SK-N-SH (cell line): ENCODE results near the gene ACOT12. TPM values are rescaled to one million over a fixed set of nuclear protein-coding genes. Genes with fewer than 3 reads are reported as not detected.
A peak's percentile ranks its signal among the peaks of the same experiment; 100 is the strongest.

Source experiments
- CTCF ChIA-PET: fragments of 300-600, 350-600 bp; formaldehyde crosslinking; extraction: SDS; loops from one replicate; lab custom pipeline; 2021; lab: Yijun Ruan, JAX
- POLR2A ChIA-PET: fragments of 350-600 bp; sonication (Branson Sonifier 250); formaldehyde crosslinking; extraction: SDS; loops from one replicate; lab custom pipeline; 2020; ENCODE audit warnings: antibody characterized with exemption, inconsistent platforms; lab: Yijun Ruan, JAX
- DNase-seq: peaks from one replicate; pipeline ENCODE4 v3.0.0; 2012
- H2AFZ ChIP-seq: fragments of 200-600 bp; sonication (generic); 2 replicates; pipeline ENCODE4 v1.8.1; 2016; ENCODE audit warnings: antibody characterized with exemption, mild to moderate bottlenecking, low read depth
- H3F3A ChIP-seq: fragments of 200-600 bp; sonication (generic); replicated peaks from 2 replicates; pipeline ENCODE3; 2016; ENCODE audit warnings: antibody characterized with exemption, mild to moderate bottlenecking; ENCODE audit not compliant: insufficient read depth
- H3K27ac ChIP-seq, 2 experiments: fragments of 200-500 bp in 1 of 2; fragments of 200-600 bp in 1 of 2; sonication (Bioruptor generic) in 1 of 2; sonication (generic), shearing (Covaris generic) in 1 of 2; 2 replicates each; pipeline versions ENCODE4 v1.5.1 to v1.6.1; 2014 to 2016; ENCODE audit warnings: low read depth in 2 of 2, inconsistent platforms in 1 of 2, low read length in 1 of 2, mild to moderate bottlenecking in 1 of 2, mixed read lengths in 1 of 2
- H3K27me3 ChIP-seq: fragments of 200-600 bp; sonication (generic), shearing (Covaris generic); 2 replicates; pipeline ENCODE4 v1.6.1; 2016; ENCODE audit warnings: mixed run types; ENCODE audit not compliant: insufficient read depth
- H3K36me3 ChIP-seq, 2 experiments: fragments of 200-500 bp in 1 of 2; fragments of 200-600 bp in 1 of 2; sonication (Bioruptor generic) in 1 of 2; sonication (generic) in 1 of 2; replicated peaks in 1 of 2; 2 replicates each; pipeline versions ENCODE3 to v1.5.1; 2014 to 2016; ENCODE audit warnings: low read length in 1 of 2, mild to moderate bottlenecking in 1 of 2; ENCODE audit not compliant: insufficient read depth in 2 of 2, control insufficient read depth in 1 of 2
- H3K4me1 ChIP-seq, 2 experiments: fragments of 200-500 bp in 1 of 2; fragments of 200-600 bp in 1 of 2; sonication (Bioruptor generic) in 1 of 2; sonication (generic), shearing (Covaris generic) in 1 of 2; 2 replicates each; pipeline versions ENCODE4 v1.5.1 to v1.6.1; 2014 to 2016; ENCODE audit warnings: low read depth in 1 of 2, low read length in 1 of 2, mixed run types in 1 of 2; ENCODE audit not compliant: insufficient read depth in 2 of 2, control insufficient read depth in 1 of 2
- H3K4me2 ChIP-seq: fragments of 200-600 bp; sonication (generic), shearing (Covaris generic); 2 replicates; pipeline ENCODE4 v1.6.1; 2017; ENCODE audit warnings: mixed run types
- H3K4me3 ChIP-seq, 2 experiments: fragments of 200-500 bp in 1 of 2; fragments of 200-600 bp in 1 of 2; sonication (Bioruptor generic) in 1 of 2; sonication (generic), shearing (Covaris generic) in 1 of 2; 2 replicates each; pipeline versions ENCODE4 v1.5.1 to v1.8.1; 2014 to 2016; ENCODE audit warnings: low read depth in 2 of 2, inconsistent platforms in 1 of 2, low read length in 1 of 2, mild to moderate bottlenecking in 1 of 2, mixed read lengths in 1 of 2, moderate library complexity in 1 of 2
- H3K79me2 ChIP-seq: fragments of 200-600 bp; sonication (generic); 2 replicates; pipeline ENCODE4 v1.8.1; 2017; ENCODE audit warnings: mild to moderate bottlenecking; ENCODE audit not compliant: insufficient read depth
- H3K9ac ChIP-seq: fragments of 200-600 bp; sonication (generic); 2 replicates; pipeline ENCODE4 v1.6.1; 2017; ENCODE audit warnings: mixed run types
- H3K9me2 ChIP-seq: fragments of 200-600 bp; sonication (generic); 2 replicates; pipeline ENCODE4 v1.6.1; 2017; ENCODE audit warnings: mixed run types
- H3K9me3 ChIP-seq: fragments of 200-600 bp; sonication (generic); 2 replicates; pipeline ENCODE4 v1.6.1; 2017; ENCODE audit warnings: mixed run types, mild to moderate bottlenecking, moderate library complexity
- H4K20me1 ChIP-seq: fragments of 200-600 bp; sonication (generic); 2 replicates; pipeline ENCODE4 v1.6.1; 2017; ENCODE audit warnings: mild to moderate bottlenecking, mixed run types; ENCODE audit not compliant: insufficient read depth
- CTCF ChIP-seq: fragments of 200-600 bp; sonication (generic); IDR thresholded peaks from 2 replicates; pipeline ENCODE4 v1.6.1; 2017; ENCODE audit warnings: antibody characterized with exemption, mild to moderate bottlenecking, moderate library complexity
- IRF3 ChIP-seq: fragments of 150-350 bp; IDR thresholded peaks from 2 replicates; pipeline ENCODE4 v1.6.1; 2016; ENCODE audit warnings: mild to moderate bottlenecking, low read depth, low read length
- POLR2AphosphoS5 ChIP-seq: IDR thresholded peaks from 2 replicates; pipeline ENCODE4 v1.6.1; 2012; ENCODE audit warnings: low read depth, low read length
- RAD21 ChIP-seq: IDR thresholded peaks from 2 replicates; pipeline ENCODE4 v1.6.1; 2012; ENCODE audit warnings: mild to moderate bottlenecking, low read length
- RFX5 ChIP-seq: IDR thresholded peaks from 2 replicates; pipeline ENCODE4 v1.6.1; 2012; ENCODE audit warnings: mild to moderate bottlenecking, improper control_type of control experiment, low read length
- TAF1 ChIP-seq: IDR thresholded peaks from 2 replicates; pipeline ENCODE4 v1.6.1; 2012; ENCODE audit warnings: low read depth, mild to moderate bottlenecking, low read length, moderate library complexity, borderline replicate concordance
- TEAD4 ChIP-seq: IDR thresholded peaks from 2 replicates; pipeline ENCODE4 v1.4.0; 2012; ENCODE audit warnings: mild to moderate bottlenecking, borderline replicate concordance; ENCODE audit not compliant: insufficient read depth
- WGBS: methylation state at CpG from one replicate; pipeline ENCODE4 v1.1.6; 2017; ENCODE audit warnings: low lambda C conversion rate; 5-methylcytosine and 5-hydroxymethylcytosine counted together
- polyA plus RNA-seq, 3 experiments: library from polyadenylated mRNA; depleted of rRNA; stranded (reverse); fragments of >200 nt; gene quantifications; 2 replicates each; pipeline ENCODE4 v1.2.3, GENCODE V29; 2012

The ACOT12 gene
- polyA plus RNA-seq, 1 of the 3 experiments (the other 2 are of a cell fraction): 0.07 TPM

GRCh38 chr5:81316571-81316970 lies 77.4 kb downstream of the ACOT12 start:
- H3K4me2 ChIP-seq: no peak overlapping the region
- no peak overlapping the region for H3K27ac ChIP-seq
- H2AFZ ChIP-seq: no peak overlapping the region
- no peaks in the 10 kb centered on the region for H4K20me1 ChIP-seq
- H3K9me2 ChIP-seq: no peaks in the 10 kb centered on the region
- ChIA-PET POLR2A (no interaction called here), CTCF (no interaction called here)
- no peak for TF ChIP-seq IRF3
- no peak for TF ChIP-seq CTCF
- no peak for TF ChIP-seq RFX5
- no peak for TF ChIP-seq POLR2AphosphoS5
- no peak for DNase-seq
- H3K79me2 ChIP-seq: no peaks in the 10 kb centered on the region
- H3K9ac ChIP-seq: no peak overlapping the region
- H3K27me3 ChIP-seq: no peaks in the 10 kb centered on the region
- WGBS: 85% methylated on average over 2 of the region's 2 CpGs
- H3K36me3 ChIP-seq: peaks cover 23 to 26% of the 10 kb centered on the region in 2 experiments
- H3K4me1 ChIP-seq: no peaks in the 10 kb centered on the region
- no peaks in the 10 kb centered on the region for H3K9me3 ChIP-seq
- peaks cover 7% of the 10 kb centered on the region for H3F3A ChIP-seq
- H3K4me3 ChIP-seq: no peak overlapping the region

GRCh38 chr5:81315830-81316229 lies 78.1 kb downstream of the ACOT12 start:
- Histone ChIP-seq H3K4me1 (no peaks in the 10 kb centered on the region), H4K20me1 (no peaks in the 10 kb centered on the region), H3K9me3 (no peaks in the 10 kb centered on the region), H3K9me2 (no peaks in the 10 kb centered on the region), H2AFZ (no peak overlapping the region), H3K27me3 (no peaks in the 10 kb centered on the region), H3K9ac (no peak overlapping the region), H3K36me3 (peaks cover 30 to 34% of the 10 kb centered on the region in 2 experiments), H3K4me2 (no peak overlapping the region), H3F3A (peaks cover 7% of the 10 kb centered on the region), H3K27ac (no peak overlapping the region), H3K4me3 (no peak overlapping the region), H3K79me2 (no peaks in the 10 kb centered on the region)
- CTCF ChIA-PET: interaction anchor here (0.9 to 1.3 kb wide), 2 partner anchors 11 to 16 kb away, joined by 3 to 4 read pairs; no protein-coding TSS in a partner anchor
- POLR2A ChIA-PET: interaction anchor here (0.6 kb wide), 1 partner anchor 113 kb away, joined by 3 read pairs; no protein-coding TSS in a partner anchor
- DNase-seq: no peak
- no peak for TF ChIP-seq TAF1
- WGBS: 85% methylated on average over 4 of the region's 4 CpGs

GRCh38 chr5:81315336-81315735 lies 78.6 kb downstream of the ACOT12 start:
- no peak overlapping the region for H3K4me2 ChIP-seq
- H2AFZ ChIP-seq: no peak overlapping the region
- H3K9me3 ChIP-seq: no peaks in the 10 kb centered on the region
- peaks cover 35 to 37% of the 10 kb centered on the region in 2 experiments for H3K36me3 ChIP-seq
- no peaks in the 10 kb centered on the region for H3K9me2 ChIP-seq
- no peaks in the 10 kb centered on the region for H3K4me1 ChIP-seq
- 78% methylated on average over 1 of the region's 1 CpG for WGBS
- no peak for DNase-seq
- ChIA-PET POLR2A (interaction anchor here (0.6 kb wide), 1 partner anchor 113 kb away, joined by 3 read pairs; no protein-coding TSS in a partner anchor), CTCF (interaction anchor here (0.8 to 1.3 kb wide), 3 partner anchors 11 to 920 kb away, joined by 3 to 4 read pairs (median 3); no protein-coding TSS in a partner anchor)
- no peak overlapping the region for H3K9ac ChIP-seq
- H3K27ac ChIP-seq: no peak overlapping the region
- TF ChIP-seq RAD21: no peak
- TF ChIP-seq TEAD4: peak; percentile 24; the same call in 1 of the 2 replicates
- no peaks in the 10 kb centered on the region for H3K79me2 ChIP-seq
- peaks cover 7% of the 10 kb centered on the region for H3F3A ChIP-seq
- H3K4me3 ChIP-seq: no peak overlapping the region
- no peaks in the 10 kb centered on the region for H4K20me1 ChIP-seq
- no peaks in the 10 kb centered on the region for H3K27me3 ChIP-seq
